ENCODE data around the gene NUP85.
"Not testable (repeated sequence)": the region's sequence is repeated elsewhere in the genome, so short reads cannot be mapped to it uniquely, and the experiment has no call there.

DNA sequence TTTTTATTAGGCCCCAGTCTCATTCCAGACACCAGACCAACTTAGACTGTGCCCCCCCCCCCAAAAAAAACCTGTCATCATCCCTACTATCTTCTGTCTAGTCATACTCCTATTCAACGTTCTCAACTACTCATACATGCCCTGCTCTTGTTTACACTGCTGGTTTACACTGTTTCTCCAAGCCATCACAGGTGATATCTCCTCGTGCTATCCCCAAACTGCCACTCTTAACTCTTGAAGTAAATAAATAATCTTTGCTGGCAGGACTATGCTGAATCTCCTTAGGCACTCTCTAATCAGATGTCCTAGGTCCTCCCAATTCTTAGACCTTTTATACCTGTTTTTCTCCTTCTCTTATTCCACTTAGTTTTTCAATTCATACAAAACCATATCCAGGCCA, 51.7 kb downstream of the NUP85 start:
- TF ChIP-seq, protein P1, sequence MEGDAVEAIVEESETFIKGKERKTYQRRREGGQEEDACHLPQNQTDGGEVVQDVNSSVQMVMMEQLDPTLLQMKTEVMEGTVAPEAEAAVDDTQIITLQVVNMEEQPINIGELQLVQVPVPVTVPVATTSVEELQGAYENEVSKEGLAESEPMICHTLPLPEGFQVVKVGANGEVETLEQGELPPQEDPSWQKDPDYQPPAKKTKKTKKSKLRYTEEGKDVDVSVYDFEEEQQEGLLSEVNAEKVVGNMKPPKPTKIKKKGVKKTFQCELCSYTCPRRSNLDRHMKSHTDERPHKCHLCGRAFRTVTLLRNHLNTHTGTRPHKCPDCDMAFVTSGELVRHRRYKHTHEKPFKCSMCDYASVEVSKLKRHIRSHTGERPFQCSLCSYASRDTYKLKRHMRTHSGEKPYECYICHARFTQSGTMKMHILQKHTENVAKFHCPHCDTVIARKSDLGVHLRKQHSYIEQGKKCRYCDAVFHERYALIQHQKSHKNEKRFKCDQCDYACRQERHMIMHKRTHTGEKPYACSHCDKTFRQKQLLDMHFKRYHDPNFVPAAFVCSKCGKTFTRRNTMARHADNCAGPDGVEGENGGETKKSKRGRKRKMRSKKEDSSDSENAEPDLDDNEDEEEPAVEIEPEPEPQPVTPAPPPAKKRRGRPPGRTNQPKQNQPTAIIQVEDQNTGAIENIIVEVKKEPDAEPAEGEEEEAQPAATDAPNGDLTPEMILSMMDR (IDR thresholded peaks at IDR 0.05): not testable (repeated sequence)
- not testable (repeated sequence) for TF ChIP-seq SIN3A (IDR thresholded peaks at IDR 0.05; ENCODE audit: borderline replicate concordance, insufficient read depth, low read depth, low read length); TCF7L2 (IDR thresholded peaks at IDR 0.05; ENCODE audit: low read depth, low read length)
